MG63 (cell line): ENCODE measurements around the gene GNAS-AS1. TPM values are rescaled to one million over a fixed set of nuclear protein-coding genes. Genes with fewer than 3 reads are reported as not detected.
"Not testable (repeated sequence)": the region's sequence is repeated elsewhere in the genome, so short reads cannot be mapped to it uniquely, and the experiment has no call there.

ENCODE experiments used
- DNase-seq: peaks from one replicate; pipeline ENCODE4 v3.0.0-alpha.2; 2020
- H3K27me3 ChIP-seq: fragments of 250-450 bp; sonication (Bioruptor Pico); 2 replicates; pipeline ENCODE4 v1.5.1; 2020; ENCODE audit warnings: mild to moderate bottlenecking, moderate library complexity
- H3K36me3 ChIP-seq: fragments of 250-450 bp; sonication (Bioruptor Pico); 2 replicates; pipeline ENCODE4 v1.5.1; 2020; ENCODE audit warnings: mild to moderate bottlenecking, moderate library complexity
- H3K4me3 ChIP-seq: fragments of 250-450 bp; sonication (Bioruptor Pico); 2 replicates; pipeline ENCODE4 v1.5.1; 2020; ENCODE audit warnings: mild to moderate bottlenecking, moderate library complexity
- H3K9me3 ChIP-seq: fragments of 250-450 bp; sonication (Bioruptor Pico); 2 replicates; pipeline ENCODE4 v1.5.1; 2020; ENCODE audit warnings: mild to moderate bottlenecking, moderate library complexity
- total RNA-seq: library from RNA; depleted of rRNA; stranded (reverse); fragments of >200 nt; shearing (Covaris generic); gene quantifications from 2 replicates; pipeline ENCODE4 v1.2.3, GENCODE V29; 2014; ENCODE audit warnings: low replicate concordance

GNAS-AS1 gene
- total RNA-seq, 1 experiment from 2014 or later: 1.1 TPM

- no peaks in the 10 kb centered on the region for H3K36me3 ChIP-seq
- peaks cover 15% of the 10 kb centered on the region for H3K27me3 ChIP-seq
- H3K9me3 ChIP-seq: no peaks in the 10 kb centered on the region
- H3K4me3 ChIP-seq: no peak overlapping the region
- no peak for DNase-seq
These were observed 16.8 kb downstream of the GNAS-AS1 start for GRCh38 chr20:58833921-58834320.

DNA sequence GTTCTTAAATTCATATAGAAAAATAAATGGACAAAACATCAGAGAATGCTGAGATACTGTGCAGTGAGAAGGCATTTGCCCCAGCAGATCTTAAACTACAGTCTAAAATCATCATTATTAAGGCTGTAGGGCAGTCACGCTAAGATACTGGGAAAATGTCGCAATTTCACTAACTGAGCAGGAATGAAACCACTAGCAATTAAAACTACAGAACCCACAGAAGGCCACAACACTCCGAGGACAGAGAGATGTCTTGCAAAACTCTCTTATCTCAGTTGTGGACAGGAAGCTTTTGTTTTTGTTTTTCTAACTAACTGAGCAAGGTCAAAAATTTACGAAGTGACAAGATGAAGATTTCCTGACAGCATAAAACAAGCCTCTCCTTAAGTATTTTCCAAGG, 18.2 kb downstream of the GNAS-AS1 start:
- Histone ChIP-seq H3K9me3 (no peaks in the 10 kb centered on the region), H3K4me3 (no peak overlapping the region), H3K27me3 (peaks cover 14% of the 10 kb centered on the region), H3K36me3 (peaks cover 3% of the 10 kb centered on the region; the same call in 1 of the 2 replicates)
- no peak for DNase-seq

DNA sequence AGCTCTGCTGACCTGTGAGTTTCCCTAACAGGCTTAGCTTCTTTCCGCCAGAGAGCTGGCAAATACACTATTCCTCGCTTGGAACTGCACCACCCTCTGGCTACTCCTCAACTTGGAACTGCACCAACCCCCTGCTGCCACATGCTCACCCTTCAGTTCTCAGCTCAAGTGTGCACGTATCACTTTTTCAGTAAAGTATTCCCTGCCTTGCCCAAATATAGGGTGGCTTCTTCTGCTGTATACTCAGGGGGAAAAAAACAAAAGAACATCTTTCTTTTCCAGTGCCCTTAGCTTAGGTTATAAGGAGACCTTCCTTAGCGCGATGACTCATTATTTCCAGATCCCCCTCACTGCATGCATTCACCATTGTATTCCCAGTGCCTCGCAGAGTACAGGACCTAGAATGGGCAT, 21.2 kb downstream of the GNAS-AS1 start:
- no peak overlapping the region for H3K4me3 ChIP-seq
- H3K27me3 ChIP-seq: peaks cover 5% of the 10 kb centered on the region
- DNase-seq: peak; percentile 66
- H3K9me3 ChIP-seq: no peaks in the 10 kb centered on the region
- peaks cover 3% of the 10 kb centered on the region for H3K36me3 ChIP-seq

DNA sequence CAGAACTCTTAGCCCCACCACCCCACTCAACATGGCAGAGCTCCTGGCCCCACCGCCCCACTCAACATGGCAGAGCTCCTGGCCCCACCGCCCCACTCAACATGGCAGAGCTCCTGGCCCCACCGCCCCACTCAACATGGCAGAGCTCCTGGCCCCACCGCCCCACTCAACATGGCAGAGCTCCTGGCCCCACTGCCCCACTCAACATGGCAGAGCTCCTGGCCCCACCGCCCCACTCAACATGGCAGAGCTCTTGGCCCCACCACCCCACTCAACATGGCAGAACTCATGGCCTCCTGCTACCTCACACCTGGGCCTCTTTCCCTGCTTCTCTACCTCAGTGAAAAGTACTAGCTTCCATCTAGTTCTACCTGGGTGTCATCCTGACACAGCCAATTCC, 21.9 kb downstream of the GNAS-AS1 start:
- H3K4me3 ChIP-seq, H3K27me3 ChIP-seq, H3K36me3 ChIP-seq, DNase-seq, H3K9me3 ChIP-seq: not testable (repeated sequence)

GRCh38 chr20:58828136-58828535, 22.6 kb downstream of the GNAS-AS1 start:
- Histone ChIP-seq H3K27me3 (peaks cover 5% of the 10 kb centered on the region), H3K36me3 (peaks cover 3% of the 10 kb centered on the region), H3K4me3 (no peak overlapping the region), H3K9me3 (no peaks in the 10 kb centered on the region)
- no peak for DNase-seq

DNA sequence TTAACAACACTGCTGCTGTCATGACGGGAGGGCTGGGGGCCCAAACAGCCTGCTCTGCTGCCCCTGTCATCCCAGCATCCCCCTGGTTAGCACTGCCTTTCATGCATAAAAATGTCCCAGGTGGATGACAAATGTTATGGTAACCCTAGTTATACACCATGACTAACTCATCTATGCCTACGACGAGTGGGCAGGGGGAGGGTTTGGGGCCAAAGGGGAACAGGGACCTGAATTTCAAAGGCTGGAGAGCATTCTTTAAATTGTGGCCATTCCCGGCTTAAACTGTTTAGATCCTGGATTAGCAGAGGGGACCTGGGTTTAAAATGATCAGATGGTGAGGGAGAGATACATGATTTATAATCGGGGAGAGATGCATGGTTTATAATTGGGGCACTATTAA, 24.4 kb downstream of the GNAS-AS1 start:
- Histone ChIP-seq H3K9me3 (no peaks in the 10 kb centered on the region), H3K36me3 (peaks cover 3% of the 10 kb centered on the region), H3K4me3 (no peak overlapping the region), H3K27me3 (no peaks in the 10 kb centered on the region)
- no peak for DNase-seq

DNA sequence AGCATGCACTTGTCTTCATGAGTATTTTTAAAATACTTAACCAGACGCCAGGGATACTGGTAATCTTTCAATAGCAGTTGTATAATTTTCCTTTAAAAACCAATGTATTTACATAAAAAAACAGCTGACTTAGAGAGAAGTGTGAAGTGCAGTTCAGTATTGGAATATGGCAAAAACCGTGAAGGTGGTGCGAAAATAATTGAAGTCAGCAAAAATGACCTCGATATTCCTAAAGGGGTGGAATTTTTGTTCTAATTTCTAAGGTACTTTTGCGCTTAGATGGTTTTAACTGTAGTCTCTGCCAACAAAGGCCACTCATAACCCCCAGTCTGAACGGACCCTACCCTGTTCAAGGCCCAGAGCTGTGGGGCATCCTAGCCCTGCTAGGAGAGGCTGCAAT, 25.3 kb downstream of the GNAS-AS1 start:
- DNase-seq: no peak
- Histone ChIP-seq H3K27me3 (no peaks in the 10 kb centered on the region), H3K9me3 (no peaks in the 10 kb centered on the region), H3K36me3 (peaks cover 3% of the 10 kb centered on the region), H3K4me3 (no peak overlapping the region)

DNA sequence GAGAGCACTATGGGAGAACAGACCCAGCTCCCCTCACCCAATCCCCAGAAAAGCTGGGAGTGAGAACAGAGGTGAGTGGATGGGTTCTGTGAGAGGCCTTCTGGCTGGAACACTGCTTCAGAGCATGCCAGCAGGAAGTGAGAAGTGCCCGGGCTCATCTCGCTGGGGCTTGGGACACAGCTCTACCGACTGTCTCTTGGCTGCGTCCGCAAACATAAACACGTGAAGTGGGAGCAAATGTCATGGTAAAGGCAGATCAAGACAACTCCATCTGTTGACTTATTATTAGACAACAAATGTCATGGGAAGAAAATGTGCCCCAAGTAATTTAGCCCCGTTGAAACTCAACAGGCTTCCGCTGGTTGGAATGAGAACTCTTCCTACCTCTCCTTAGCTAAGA, 25.9 kb downstream of the GNAS-AS1 start:
- no peak for DNase-seq
- no peak overlapping the region for H3K4me3 ChIP-seq
- H3K9me3 ChIP-seq: no peaks in the 10 kb centered on the region
- no peaks in the 10 kb centered on the region for H3K27me3 ChIP-seq
- H3K36me3 ChIP-seq: peaks cover 3% of the 10 kb centered on the region

DNA sequence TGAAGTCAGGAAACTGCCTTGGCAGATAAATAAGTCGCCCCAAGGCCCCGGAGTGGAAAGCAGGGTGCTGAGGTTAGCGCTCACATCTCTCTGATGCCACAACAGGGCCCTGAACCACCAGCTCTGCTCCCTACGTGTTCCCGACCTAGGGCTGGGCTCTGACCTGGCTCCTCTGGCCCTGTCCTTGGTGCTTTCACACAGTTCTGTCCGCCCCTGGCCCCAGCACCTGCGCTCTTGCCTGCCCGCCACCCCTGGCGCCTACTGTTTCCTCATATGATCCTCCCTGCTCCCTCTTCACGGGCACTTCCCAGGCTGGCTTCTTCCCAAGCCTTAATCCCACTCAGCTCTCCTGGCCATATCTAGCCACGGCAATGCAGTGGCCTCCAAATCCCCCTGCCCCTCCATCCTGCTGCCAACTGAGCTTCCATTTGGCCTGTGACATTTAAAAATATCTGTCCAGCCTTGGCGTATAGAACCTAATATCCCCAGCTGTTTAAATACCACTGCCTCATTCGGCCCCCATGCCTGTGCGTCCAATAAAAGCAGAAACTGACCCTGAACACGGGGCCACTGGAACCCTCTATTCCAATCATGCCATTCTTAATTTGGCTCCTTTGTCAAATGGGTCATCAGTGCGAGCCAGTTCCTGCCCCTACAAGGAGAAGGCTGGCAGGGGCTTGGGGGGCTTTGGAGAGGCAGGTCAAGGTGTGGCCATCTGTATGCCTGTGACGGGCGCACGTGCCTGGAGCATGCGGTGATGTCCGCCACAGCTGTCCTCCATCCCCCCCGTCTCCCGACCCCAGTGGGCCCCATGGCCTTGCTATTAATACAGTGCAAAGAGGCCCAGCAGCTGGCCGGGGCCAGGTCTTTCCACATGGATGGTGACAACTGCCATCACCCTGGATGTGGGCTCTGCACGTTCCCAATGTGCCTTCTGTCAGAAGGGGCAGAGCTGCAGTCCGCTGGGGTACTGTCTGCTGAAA, 27.7 kb downstream of the GNAS-AS1 start:
- Histone ChIP-seq H3K36me3 (peaks cover 3% of the 10 kb centered on the region), H3K9me3 (no peaks in the 10 kb centered on the region), H3K27me3 (no peaks in the 10 kb centered on the region), H3K4me3 (no peak overlapping the region)
- no peak for DNase-seq

DNA sequence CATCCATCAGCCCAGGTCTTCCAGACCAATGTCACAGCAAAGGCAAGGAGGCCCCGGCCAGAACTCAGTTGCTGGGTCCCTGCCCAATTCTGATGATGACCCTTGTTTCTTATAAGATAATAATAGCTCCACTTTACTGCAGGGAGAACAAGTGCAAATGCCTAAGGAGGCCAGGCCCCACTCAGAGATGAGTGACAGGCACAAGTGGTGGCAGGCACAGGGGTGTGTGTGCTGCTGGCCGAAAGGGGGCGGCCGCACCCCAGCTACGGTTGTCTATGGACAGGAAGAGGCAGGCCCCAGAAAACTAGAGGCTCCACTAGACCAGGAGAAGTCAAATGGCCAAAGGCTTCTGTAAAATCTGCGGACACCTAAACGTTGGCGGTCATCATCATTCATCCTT, 28.6 kb downstream of the GNAS-AS1 start:
- H3K4me3 ChIP-seq: no peak overlapping the region
- no peaks in the 10 kb centered on the region for H3K27me3 ChIP-seq
- no peaks in the 10 kb centered on the region; the same call in 1 of the 2 replicates for H3K36me3 ChIP-seq
- no peak for DNase-seq
- H3K9me3 ChIP-seq: no peaks in the 10 kb centered on the region

GRCh38 chr20:58820515-58820914, 30.2 kb downstream of the GNAS-AS1 start:
- DNase-seq, H3K36me3 ChIP-seq, H3K27me3 ChIP-seq, H3K4me3 ChIP-seq, H3K9me3 ChIP-seq: not testable (repeated sequence)

DNA sequence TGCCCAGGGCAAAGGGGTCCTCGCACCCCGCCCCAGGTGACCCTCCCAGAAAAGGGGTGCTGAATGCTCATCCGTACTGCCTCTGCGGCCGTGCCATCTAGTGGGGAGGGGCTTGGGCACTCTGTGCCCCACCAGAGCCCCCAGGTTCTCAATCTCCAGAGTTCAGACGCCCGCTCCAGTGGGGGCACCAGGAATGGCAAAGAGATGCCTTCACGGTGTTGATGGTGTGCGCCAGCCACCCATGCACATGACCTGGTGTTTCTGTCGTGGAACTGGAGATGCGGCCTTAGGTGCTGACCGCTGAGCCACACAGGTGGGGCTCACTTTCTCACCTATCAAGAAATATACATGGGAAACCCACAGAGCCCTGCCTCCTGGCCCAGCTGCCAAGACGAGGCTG, 30.8 kb downstream of the GNAS-AS1 start:
- DNase-seq: no peak

GRCh38 chr20:58818586-58819285, 32.0 kb downstream of the GNAS-AS1 start:
- no peaks in the 10 kb centered on the region for H3K27me3 ChIP-seq
- no peaks in the 10 kb centered on the region for H3K9me3 ChIP-seq
- no peaks in the 10 kb centered on the region for H3K36me3 ChIP-seq
- no peak overlapping the region for H3K4me3 ChIP-seq
- peak; percentile 47 for DNase-seq

More for the DNA sequence above, 30.8 kb downstream of the GNAS-AS1 start:
- Histone ChIP-seq H3K9me3 (no peaks in the 10 kb centered on the region), H3K36me3 (no peaks in the 10 kb centered on the region), H3K27me3 (no peaks in the 10 kb centered on the region), H3K4me3 (no peak overlapping the region)

GRCh38 chr20:58817748-58818147, 33.0 kb downstream of the GNAS-AS1 start:
- H3K27me3 ChIP-seq: no peaks in the 10 kb centered on the region
- no peaks in the 10 kb centered on the region for H3K36me3 ChIP-seq
- H3K4me3 ChIP-seq: no peak overlapping the region
- DNase-seq: no peak
- no peaks in the 10 kb centered on the region for H3K9me3 ChIP-seq

DNA sequence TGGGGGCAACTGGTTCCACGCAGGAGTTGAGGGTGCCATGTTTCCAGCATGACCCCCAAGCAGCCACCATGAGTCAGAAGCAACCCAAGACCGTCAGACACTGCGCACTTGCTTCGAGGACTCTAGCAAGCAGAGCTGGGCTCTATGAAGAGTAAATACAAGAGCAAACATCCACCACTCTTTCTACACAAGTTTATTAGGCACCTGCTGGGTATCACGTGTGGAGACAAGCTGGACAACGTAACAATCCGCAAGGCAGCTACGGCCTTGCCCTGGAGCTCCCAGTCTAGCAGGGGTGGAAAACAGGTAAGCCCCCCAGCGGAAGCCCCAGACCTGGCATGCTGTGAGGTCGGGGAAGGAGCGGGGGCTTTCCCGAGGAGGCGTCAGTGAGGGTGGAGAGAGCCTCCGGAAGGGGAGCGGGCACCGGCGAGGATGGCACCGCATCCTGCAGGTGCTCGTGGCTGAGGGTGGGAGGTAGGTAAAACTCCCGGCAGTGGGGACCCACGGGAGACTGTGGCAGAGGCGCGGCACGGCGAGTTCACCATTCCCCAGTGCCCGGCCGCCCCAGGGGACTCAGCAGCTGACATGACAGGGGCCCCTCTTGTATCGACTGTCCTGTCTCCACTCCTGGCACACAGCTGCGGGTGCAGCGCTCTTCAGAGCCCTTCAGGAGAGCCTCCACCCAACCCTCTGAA, 33.6 kb downstream of the GNAS-AS1 start:
- Histone ChIP-seq H3K36me3 (no peaks in the 10 kb centered on the region), H3K9me3 (no peaks in the 10 kb centered on the region), H3K4me3 (no peak overlapping the region), H3K27me3 (no peaks in the 10 kb centered on the region)
- no peak for DNase-seq

- H3K36me3 ChIP-seq: no peaks in the 10 kb centered on the region
- H3K27me3 ChIP-seq: no peaks in the 10 kb centered on the region
- H3K9me3 ChIP-seq: no peaks in the 10 kb centered on the region
- no peak overlapping the region for H3K4me3 ChIP-seq
- no peak for DNase-seq
These were observed 34.7 kb downstream of the GNAS-AS1 start for GRCh38 chr20:58816051-58816450.

- no peak overlapping the region for H3K4me3 ChIP-seq
These were observed 35.3 kb downstream of the GNAS-AS1 start for GRCh38 chr20:58815448-58815847.

More at GRCh38 chr20:58815448-58815847, 35.3 kb downstream of the GNAS-AS1 start:
- Histone ChIP-seq H3K27me3 (no peaks in the 10 kb centered on the region), H3K9me3 (no peaks in the 10 kb centered on the region), H3K36me3 (no peaks in the 10 kb centered on the region)
- DNase-seq: no peak
